HG02870 (cell line): Measurements from ENCODE around the gene SEC22A.

Experiments used
- ATAC-seq: cut with Tn5 transposase; IDR thresholded peaks from one replicate; pipeline ENCODE4 v1.9.1; 2021; ENCODE audit warnings: mild to moderate bottlenecking, moderate library complexity; ENCODE audit not compliant: unreplicated experiment

Gene SEC22A, protein sequence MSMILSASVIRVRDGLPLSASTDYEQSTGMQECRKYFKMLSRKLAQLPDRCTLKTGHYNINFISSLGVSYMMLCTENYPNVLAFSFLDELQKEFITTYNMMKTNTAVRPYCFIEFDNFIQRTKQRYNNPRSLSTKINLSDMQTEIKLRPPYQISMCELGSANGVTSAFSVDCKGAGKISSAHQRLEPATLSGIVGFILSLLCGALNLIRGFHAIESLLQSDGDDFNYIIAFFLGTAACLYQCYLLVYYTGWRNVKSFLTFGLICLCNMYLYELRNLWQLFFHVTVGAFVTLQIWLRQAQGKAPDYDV

DNA sequence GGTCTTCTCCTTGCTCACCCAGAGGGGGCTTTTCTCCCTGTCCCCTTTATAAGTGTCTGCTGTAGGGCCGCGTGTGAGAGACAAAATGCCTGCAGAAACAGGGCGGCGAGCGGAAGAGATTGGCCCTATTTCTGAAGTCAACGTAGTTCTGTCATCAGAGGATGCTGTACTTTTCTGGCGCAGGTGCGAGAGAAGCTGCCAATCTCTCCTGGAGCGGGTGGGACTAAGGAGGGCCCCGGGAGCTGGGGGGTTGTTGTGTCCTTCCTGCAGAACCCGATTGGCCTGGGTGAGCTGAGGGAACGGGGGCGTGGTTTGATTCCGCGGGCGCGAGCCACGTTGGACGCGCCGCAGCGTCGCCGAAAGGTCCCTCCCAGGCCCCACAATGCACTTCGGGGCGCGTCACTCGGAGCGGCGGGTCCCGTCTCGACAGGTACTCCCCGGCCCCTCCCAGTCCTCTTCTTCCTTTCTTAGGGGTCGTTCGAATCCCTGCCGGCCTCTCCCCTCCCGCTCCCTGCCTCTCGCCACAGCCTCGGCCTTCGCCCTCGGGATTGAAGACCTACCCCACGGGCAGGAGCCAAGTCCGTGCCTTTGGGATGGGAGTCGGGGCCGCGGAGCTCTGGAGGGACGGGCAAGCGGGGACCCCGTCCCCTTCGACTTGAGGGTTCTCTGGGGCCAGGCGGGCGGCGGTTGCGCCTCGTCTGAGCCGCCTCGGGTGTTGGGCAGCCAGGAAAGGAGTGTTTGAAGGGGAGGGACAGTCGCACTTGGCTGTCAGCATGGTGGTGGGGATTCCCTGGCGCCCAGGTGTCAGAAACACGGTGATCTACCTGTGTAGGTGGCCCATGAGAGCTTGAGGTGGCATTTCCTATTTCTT is at the start of gene SEC22A:
Gene SEC22A (plus strand): TSS at position 387 of the 871 bp plus-strand sequence. CDS start 7,275 bp downstream, outside the sequence.
- peak; percentile 97 for ATAC-seq

DNA sequence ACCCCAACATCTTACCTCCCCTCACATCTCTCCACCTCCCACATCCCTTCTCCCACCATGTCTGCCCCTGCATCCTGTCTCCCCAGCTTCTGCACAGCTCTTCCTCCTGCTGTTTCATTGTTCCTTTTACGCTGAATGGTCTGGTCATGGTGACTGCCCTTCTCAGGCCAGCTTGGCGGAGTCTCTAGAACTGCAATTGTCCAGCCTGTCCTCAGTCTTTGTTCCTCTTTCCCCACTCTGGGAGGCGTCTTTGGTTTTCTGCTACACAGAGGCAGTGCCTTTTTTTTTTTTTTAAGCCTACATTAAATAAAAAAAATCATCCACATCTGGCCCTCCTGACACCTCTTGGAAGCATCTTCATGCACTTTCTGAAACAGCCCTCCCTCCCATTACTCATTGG is 49.1 kb upstream of the SEC22A start:
- no peak for ATAC-seq

DNA sequence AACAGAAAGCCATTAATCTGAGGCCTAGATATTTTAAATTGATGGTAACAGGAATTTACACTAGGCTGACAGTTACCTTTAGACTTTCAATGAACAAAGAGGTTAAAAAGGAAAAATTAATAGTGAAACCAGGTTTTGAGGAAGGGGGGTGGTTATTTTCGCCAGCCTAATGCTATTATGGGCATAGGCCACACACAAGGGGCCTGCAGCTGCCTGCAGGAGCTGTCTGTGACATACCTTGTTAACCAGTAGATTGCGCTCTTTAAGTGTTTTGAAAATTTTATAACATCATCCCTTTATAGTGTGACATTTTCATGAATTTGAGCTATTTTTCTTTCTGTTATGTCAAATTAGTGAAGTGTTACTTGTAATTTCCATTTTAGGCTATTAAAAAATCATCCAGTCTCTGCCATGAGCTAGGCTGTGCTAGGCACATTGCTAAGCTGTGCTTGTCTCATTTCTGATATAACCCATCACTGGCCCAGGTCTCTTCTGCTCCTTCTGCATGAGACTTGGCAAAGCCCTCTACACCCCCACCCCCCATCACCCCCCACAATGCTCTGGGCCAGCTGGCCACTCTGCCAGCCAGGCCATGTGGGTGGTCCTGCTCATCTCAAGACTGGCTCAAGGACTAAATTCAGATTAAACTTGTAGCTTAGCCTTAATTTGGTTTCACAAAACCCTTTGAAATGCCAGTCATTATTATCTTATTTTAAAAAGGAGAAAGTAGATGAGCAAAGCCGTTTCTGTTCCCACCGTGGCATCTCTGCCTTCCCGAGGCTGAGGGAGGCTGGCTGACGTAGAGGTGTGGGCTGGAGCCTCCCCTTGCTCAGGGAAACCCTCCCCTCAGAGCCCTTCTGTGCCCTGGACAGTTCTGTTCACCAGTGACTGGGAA is 48.4 kb upstream of the SEC22A start:
- ATAC-seq, result no peak

DNA sequence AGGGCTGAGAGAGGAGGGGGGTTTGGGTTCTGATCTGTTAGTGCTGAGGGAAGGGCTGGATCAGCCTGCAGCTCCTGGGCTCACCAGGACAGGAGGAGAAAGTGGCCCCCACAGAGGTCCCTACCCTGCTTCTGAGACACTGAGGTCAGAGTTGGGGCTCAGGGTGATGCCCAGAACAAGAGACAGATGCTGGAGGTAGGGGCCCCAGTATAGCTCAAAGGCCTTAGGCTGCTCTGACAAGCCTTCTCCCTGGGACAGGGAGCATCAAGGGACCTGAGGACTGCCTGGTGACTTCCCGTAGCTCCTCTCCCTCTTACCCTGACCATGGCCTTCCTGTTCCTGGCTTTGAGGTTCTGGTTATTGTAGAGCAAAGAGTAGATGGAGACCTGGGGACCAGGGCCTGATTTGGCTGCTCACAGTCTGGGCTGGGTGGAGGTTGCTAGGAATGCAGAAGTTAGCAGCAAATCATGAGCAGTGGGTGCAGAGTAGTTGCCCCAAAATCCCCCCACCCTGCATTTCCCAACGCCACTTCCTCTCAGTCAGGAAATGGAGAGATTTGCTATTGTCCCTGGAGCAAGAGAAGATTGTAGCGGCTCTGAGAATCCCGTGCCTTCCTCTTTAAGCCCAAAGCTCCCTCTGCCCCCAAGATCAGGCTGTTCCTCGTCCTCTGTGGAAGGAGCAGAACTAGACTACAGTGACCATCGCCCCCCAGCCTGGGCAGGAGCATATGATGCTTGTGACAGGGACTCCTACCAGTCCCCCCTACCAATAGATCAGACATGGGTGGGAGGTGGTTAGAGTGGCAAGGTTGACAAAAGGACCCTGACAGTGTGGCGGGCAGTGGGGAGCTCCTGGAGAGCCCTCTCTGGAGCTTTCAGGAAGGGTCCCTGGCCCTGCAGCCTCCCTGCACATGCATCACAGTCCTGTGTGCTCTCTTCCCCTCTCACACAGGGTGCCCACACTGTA is 47.4 kb upstream of the SEC22A start:
- no peak for ATAC-seq

DNA sequence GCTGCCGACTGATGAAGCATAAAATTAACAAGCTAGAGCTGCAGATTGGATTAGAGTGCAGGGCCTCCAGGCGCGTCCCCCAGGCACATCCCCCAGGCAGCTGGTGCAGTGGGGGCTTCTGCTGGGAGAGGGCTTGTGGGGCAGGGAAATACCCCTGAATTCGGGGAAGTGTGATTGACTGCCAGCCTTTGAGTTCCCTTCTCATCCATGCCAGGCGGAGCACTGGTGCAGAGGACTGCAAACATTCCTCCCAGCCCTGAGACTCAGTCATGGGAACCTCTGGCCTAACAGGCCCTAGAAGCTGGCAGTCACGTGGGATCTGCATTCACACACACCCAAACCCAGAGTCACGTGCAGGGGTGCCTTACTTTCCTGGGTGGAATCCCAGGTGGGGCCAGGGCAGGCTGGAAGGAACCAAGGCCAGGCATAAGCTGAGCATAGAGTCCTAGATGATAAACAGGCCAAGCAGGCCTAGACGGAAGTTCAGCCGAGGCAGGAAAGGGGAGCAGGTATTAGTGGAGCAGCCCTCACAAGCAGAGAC is 46.2 kb upstream of the SEC22A start:
- no peak for ATAC-seq

DNA sequence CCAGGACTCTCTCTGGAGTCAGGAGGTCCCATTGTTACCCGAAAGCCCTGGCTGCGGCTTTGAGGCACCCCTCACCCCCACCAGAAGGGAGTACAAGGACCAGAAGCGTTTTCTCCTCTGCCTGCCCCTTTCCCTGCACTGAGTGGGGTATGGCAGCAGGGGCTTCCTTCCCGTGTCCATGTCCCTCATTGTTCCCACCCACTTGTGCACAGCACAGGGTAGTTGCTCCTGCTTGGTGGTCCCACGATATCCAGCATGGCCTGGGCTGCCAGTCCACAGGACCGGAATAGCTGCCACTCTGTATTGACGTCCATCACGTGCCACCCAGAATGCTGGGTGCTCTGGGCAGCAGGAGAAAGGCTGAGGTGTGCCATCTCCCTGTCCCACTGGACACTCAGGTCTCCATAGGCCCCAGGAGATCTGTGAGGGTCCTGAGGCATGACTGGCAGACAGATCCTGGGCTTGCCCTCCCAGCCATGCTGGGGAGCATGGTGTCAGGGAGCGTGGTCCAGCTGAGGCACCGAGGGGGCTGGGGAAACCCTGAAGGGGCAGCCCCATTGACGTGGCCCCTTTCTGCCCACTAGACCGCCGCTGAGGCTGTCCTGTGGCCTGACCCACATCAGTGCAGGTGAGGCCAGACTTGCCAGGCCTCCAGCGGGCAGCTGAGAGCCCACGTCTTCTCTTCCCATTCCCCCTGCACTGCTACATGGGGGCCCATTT is 45.3 kb upstream of the SEC22A start:
- ATAC-seq, result no peak

DNA sequence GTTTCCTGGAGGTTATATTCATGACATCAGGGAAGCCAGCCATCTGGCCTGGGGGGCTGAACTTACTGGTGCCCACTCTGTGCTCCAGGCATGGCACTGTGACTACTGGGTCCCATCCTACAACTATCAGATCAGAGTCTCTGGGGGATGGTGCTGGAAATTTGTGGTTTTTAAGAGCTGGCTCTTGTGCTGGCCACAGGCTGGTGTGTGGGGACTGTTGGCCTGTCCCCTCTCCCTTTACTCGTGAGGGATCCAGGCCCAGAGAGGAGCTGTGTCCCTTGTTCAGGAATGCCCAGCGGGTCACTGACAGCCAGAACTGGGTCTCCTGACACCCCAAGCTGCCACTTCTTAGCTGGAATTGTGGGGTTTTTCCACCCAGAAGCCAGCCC is 44.5 kb upstream of the SEC22A start:
- no peak for ATAC-seq

DNA sequence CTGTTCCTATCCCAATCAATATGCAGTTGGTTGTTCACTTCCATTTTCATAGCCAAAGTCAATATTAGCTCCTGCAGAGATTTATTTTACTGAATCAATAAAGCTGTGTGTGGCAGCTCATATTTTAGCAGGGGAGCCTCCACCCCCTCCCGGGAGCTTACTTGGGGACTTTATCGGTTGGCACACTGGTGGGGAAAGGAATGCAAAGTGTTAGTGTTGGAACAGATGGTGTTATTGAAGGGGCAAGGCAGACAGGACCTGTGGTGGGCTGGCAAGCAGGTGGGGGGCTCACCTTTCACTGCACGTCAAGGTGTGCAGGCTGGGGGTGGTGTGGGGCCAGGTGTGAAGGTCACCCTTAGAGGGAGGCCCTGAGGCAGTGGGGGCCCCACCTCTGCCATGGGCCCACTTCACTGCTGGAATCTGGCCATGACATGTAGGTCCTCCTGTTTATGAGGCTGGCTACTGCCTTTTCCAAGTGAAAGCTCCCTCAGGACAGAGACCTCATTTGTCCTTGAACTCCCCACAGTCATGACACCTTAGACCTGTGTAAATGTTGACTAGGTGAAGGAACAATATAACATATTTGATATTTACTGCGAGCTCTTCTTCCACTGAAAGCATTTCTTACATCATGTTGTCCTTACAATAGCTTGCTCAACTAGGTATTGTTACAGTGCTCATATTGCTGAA is 44.0 kb upstream of the SEC22A start:
- ATAC-seq, result no peak

DNA sequence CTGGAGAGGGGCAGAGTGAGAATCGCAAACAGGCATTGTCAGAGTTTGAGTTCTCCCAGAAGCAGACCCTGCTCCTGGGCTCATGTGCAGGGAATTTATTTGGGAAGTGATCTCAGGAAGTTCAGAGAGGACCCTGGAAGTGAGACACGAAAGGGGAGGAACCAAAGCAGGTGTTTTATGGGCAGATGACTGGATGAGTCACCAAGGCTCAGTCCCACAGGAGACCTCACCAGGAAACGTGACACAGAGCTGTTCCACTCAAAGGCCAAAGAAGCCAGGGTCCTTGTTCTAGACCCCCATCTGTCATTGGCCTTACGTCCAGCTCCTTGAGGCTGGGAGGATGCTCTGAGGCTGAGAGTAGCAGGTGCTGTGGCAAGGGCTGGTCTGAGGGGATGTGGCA is 43.4 kb upstream of the SEC22A start:
- ATAC-seq, result no peak

DNA sequence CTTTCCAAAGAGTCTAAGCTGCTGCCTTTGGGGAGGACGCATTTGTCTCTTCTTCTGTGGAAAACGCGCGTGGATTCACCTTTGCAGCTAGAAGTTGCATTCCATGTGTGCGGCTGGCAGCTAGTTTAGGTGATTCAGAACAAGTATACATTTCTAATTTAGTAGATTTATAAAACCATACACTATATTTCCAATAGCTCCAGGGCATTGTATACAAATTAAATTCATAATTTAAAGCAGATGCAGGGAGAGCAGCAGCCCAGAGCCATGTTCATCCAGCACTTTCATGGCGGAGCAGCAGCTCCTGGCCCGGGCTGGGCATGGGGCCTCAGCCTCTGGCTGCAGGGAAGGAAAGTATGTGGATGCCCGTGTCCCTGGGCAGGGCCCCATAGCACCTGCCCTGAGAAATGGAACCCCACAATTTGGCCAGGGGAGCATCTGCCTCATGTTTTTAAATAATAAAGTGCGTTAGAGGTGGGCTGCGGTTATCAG is 42.8 kb upstream of the SEC22A start:
- ATAC-seq, result no peak

DNA sequence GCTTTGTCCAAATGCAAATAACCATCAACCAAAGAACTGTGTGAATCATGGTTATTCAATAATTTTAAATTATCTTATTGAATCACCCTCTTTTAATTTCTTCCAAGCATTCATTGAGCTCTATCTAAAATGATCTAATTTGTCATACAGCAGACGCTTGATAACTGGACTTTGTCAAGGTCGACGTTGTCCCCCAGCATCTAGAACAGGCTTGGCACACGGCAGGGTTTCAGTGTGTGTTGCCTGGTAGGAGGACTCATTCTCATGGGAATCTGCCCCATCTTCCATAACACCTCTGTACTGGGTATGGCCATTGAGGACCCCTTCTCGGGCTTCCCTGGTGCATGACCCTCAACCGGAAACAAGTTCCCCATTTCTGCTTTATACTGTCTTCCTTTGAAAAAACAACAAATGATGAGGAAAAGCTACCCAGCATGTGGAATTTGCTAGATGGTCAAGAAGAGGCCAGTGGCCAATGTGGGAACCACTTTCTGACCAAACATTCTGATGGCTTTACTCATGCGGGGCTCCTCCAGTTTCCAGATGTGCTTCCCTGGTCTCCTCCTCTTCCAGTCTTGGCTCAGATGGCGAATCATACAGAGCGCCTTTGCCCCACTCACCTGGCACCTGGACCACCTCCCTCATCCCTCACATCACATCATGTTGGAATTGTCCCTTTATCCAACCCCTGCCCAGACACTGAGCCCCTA is 41.7 kb upstream of the SEC22A start:
- ATAC-seq, result no peak

DNA sequence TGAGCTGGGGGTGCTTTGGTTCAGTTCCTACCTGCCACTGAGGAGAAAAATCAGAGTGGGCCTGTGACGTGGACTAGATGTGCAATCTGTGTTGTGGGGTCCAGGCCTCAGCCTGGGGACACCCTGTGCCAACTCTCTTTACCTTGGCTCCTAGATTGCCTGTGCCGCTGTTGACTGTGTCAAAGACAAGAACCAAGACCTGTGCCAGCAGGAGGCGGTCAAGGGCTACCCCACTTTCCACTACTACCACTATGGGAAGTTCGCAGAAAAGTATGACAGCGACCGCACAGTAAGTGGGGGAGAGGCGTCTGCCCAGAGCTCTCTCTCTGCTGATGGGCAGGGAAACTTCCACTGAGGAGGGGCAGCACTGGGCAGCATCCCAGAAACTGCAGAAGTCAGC is 40.6 kb upstream of the SEC22A start:
- no peak for ATAC-seq

DNA sequence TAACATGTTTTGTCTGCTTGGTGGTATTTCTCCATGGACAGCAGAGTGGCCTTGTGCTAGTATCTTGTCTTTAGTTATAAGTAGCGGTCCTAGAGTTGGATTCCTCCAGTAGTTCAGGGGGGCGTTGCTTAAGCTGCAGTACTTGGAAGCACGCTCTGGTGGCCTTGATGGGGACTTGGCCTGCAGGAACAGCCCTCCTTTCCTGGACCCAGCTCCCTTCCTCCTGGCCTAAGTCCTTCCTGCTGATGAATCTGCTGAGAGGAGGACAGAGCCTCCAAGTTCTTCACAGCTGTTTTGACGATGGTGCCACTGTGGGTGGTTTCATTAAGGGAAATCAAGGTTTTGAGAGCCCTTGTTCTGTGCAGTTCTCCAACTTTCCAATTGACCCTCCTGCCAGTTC is 38.6 kb upstream of the SEC22A start:
- ATAC-seq, result no peak

DNA sequence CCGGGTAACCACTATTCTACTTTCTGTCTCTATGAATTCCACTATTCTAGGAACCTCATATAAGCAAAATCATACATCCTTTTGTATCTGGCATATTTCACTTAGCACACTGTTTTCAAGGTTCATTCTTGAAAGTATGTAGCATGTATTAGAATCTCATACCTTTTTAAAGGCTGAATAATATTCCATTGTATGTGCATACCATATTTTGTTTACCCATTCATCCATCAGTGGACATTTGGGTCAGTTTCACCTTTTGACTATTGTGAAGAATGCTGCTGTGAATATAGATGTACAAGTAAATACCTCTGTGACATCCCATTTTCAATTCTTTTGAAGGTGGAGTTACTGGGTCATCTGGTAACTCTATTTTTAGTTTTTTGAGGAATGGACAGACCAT is 36.6 kb upstream of the SEC22A start:
- no peak for ATAC-seq

DNA sequence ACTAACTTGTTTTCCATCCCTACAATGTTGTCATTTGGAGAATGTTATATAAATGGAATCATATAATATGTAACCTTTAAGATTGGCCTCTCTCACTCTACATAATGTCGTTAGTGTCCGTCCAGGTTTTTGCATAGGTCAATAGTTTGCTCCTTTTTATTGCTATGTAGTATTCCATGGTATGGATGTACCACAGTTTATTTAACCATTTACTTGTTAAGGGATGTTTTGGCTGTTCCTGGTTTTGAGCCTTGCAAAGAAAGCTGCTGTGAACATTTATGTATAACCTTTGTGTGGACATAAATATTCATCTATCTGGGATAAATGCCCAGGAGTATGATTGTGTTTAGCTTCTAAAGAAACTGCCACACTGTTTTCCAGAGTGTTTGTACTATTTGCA is 34.1 kb upstream of the SEC22A start:
- ATAC-seq, result no peak

DNA sequence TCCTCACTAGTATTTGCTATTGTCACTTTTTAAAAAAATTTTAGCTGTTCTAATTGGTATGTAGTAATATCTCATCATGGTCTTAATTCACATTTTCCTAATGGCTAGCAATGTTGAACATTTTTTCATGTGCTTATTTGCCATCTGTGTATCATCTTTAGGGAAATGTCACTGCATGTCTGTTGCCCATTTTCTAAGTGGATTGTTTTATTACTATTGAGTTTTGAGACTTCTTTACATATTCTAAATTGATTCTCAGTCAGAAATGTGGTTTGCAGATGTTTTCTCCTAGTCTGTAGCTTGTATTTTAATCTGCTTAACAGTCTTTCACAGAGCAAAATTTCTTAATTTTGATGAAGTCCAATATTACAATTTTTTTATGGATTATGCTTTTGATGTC is 33.6 kb upstream of the SEC22A start:
- ATAC-seq, result no peak

DNA sequence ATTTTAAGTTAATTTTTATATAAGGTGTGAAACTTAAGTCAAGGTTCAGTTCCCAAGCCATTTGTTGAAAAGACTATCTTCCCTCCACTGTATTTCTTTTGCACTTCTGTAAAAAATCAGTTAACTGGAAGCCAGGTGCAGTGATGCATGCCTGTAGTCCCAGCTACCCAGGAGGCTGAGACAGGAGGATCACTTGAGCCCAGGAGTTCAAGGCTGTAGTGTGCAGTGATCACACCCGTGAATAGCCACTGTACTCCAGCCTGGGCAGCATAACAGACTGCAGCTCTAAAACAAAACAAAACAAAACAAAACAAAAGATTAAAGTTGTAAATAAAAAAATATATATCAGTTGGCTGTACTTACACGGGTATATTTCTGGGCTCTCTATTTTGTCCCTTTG is 33.1 kb upstream of the SEC22A start:
- no peak for ATAC-seq

DNA sequence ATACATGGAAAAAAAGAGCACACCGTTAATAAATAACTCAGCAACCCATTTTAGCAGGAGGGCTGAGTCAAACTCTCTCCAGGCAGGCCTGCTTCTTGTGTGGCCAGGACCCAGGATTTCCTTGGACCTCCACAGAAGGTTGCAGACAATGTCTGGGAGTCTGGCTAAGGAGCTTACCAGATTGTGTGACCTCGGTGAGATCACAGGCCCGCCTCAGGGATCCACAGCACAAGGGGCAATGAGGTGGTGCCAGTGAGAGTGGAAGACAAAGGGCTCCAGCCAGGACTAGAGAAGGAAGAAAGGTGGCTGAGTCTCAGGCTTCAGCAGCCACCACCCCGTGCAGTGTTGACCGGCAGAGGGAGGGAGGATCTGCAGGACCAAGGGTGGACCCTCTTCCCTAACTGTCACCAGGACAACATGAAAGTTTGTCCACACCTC is 32.2 kb upstream of the SEC22A start:
- no peak for ATAC-seq
